Liver (tissue), 3 donors: ENCODE measurements around the gene KRTAP10-9.

ENCODE experiments used
- CTCF ChIP-seq: fragments of 150-350 bp; IDR thresholded peaks from 2 replicates; pipeline ENCODE4 v1.5.1; 2017; ENCODE audit warnings: improper control_type of control experiment, low read depth, low read length; ENCODE audit not compliant: missing input control
- GABPA ChIP-seq, 2 donors: IDR thresholded peaks in 1 of 2; conservative IDR thresholded peaks in 1 of 2; 2 replicates each; pipeline ENCODE4 v1.6.1; 2016; ENCODE audit warnings: antibody characterized with exemption in 2 of 2, mild to moderate bottlenecking in 1 of 2, moderate library complexity in 1 of 2
- TAF1 ChIP-seq: conservative IDR thresholded peaks from 2 replicates; pipeline ENCODE4 v1.6.1; 2016; ENCODE audit warnings: antibody characterized with exemption, mild to moderate bottlenecking
- YY1 ChIP-seq: IDR thresholded peaks from 2 replicates; pipeline ENCODE4 v1.6.1; 2016; ENCODE audit warnings: antibody characterized with exemption, mild to moderate bottlenecking
- donor health status: healthy.
- donor health status: healthy.

- no peak for TF ChIP-seq CTCF
- no peak for TF ChIP-seq GABPA (IDR thresholded peaks at IDR 0.05 in 1 of 2, conservative IDR thresholded peaks at IDR 0.05 in 1 of 2)
- no peak for TF ChIP-seq TAF1
- TF ChIP-seq YY1: no peak
Measured at GRCh38 chr21:44658913-44659595, 32.2 kb downstream of the KRTAP10-9 start.
